K562 (cell line): ENCODE results near the gene SCARF2. TPM values are rescaled to one million over a fixed set of nuclear protein-coding genes. Genes with fewer than 3 reads are reported as not detected.

Source experiments
- DMBX1 ChIP-seq: fragments of 250-450 bp; sonication (Bioruptor Pico); IDR thresholded peaks from 2 replicates; pipeline ENCODE4 v1.8.0; 2022; ENCODE audit warnings: inconsistent platforms, mild to moderate bottlenecking, moderate library complexity, borderline replicate concordance
- EGR1 ChIP-seq: fragments of 450-650 bp; conservative IDR thresholded peaks from 2 replicates; pipeline ENCODE4 v1.6.1; 2017; ENCODE audit warnings: mild to moderate bottlenecking
- EP300 ChIP-seq: IDR thresholded peaks from 2 replicates; pipeline ENCODE4 v1.6.1; 2012; ENCODE audit warnings: low read length, improper control_type of control experiment
- ETV1 ChIP-seq: fragments of 450-650 bp; conservative IDR thresholded peaks from 2 replicates; pipeline ENCODE4 v1.6.1; 2016; ENCODE audit warnings: missing genetic modification characterization, control low read depth, low read depth, missing compliant biosample characterization
- FOXP1 ChIP-seq: sonication (generic); formaldehyde crosslinking; IDR thresholded peaks from 2 replicates; pipeline ENCODE4 v1.8.0; 2022; ENCODE audit warnings: mild to moderate bottlenecking, missing genetic modification reagents
- GABPB1 ChIP-seq: sonication (generic); formaldehyde crosslinking; IDR thresholded peaks from 2 replicates; pipeline ENCODE4 v1.8.0; 2022; ENCODE audit warnings: mild to moderate bottlenecking, missing genetic modification reagents
- MCM7 ChIP-seq, 2 experiments: fragments of 450-650 bp; IDR thresholded peaks; 2 replicates each; pipeline ENCODE4 v1.6.1; 2016 to 2018
- OTX1 ChIP-seq: fragments of 450-650 bp; formaldehyde crosslinking; IDR thresholded peaks from 2 replicates; pipeline ENCODE4 v1.4.0; 2022; ENCODE audit warnings: mild to moderate bottlenecking
- PHB2 ChIP-seq: fragments of 450-650 bp; IDR thresholded peaks from 2 replicates; pipeline ENCODE4 v1.6.1; 2017; ENCODE audit warnings: low read depth
- PHF20 ChIP-seq: fragments of 450-650 bp; IDR thresholded peaks from 2 replicates; pipeline ENCODE4 v1.6.1; 2018; ENCODE audit not compliant: partially characterized antibody
- PHTF2 ChIP-seq: fragments of 250-450 bp; sonication (Bioruptor Pico); IDR thresholded peaks from 2 replicates; pipeline ENCODE4 v1.5.0; 2021; ENCODE audit warnings: mild to moderate bottlenecking
- POLR2A ChIP-seq: fragments of 450-650 bp; conservative IDR thresholded peaks from 2 replicates; pipeline ENCODE4 v1.6.1; 2016
- SMARCA4 ChIP-seq: fragments of 450-650 bp; IDR thresholded peaks from 2 replicates; pipeline ENCODE4 v1.6.1; 2016
- SMARCA5 ChIP-seq: fragments of 450-650 bp; IDR thresholded peaks from 2 replicates; pipeline ENCODE4 v1.6.1; 2016
- SUPT5H ChIP-seq: fragments of 450-650 bp; IDR thresholded peaks from 2 replicates; pipeline ENCODE4 v1.6.1; 2016
- U2AF2 ChIP-seq: fragments of 200-400 bp; formaldehyde crosslinking; optimal IDR thresholded peaks from 2 replicates; pipeline ENCODE3; 2017; ENCODE audit warnings: low read depth, mild to moderate bottlenecking, low read length
- ZBED1 ChIP-seq: IDR thresholded peaks from 2 replicates; pipeline ENCODE4 v1.6.1; 2014
- ZC3H8 ChIP-seq: fragments of 450-650 bp; IDR thresholded peaks from 2 replicates; pipeline ENCODE4 v1.6.1; 2017
- ZFP36 ChIP-seq: fragments of 150-350 bp; IDR thresholded peaks from 2 replicates; pipeline ENCODE4 v1.6.1; 2018; ENCODE audit warnings: low read length, low read depth; ENCODE audit not compliant: partially characterized antibody
- ZNF165 ChIP-seq: fragments of 250-450 bp; sonication (Bioruptor Pico); IDR thresholded peaks from 2 replicates; pipeline ENCODE4 v1.4.0; 2020; ENCODE audit warnings: borderline replicate concordance
- ZNF57 ChIP-seq: fragments of 450-650 bp; formaldehyde crosslinking; IDR thresholded peaks from 2 replicates; pipeline ENCODE4 v1.4.0; 2020; ENCODE audit warnings: mild to moderate bottlenecking, moderate library complexity
- ZNF76 ChIP-seq: fragments of 250-450 bp; sonication (Bioruptor Pico); IDR thresholded peaks from 2 replicates; pipeline ENCODE4 v1.4.0; 2020; ENCODE audit warnings: mild to moderate bottlenecking, moderate library complexity, borderline replicate concordance
- polyA plus RNA-seq, 8 experiments: library from polyadenylated mRNA; depleted of rRNA in 4 of 8; stranded (reverse) in 5 of 8; unstranded in 3 of 8; fragments of >200 nt; fragmentation: Nextera tagmentation in 2 of 8; fragmentation: Illumina TruSeq in 1 of 8; extraction: Ambion mirVana in 2 of 8; extraction: Trizol in 1 of 8; gene quantifications; 2 replicates each; pipeline versions ENCODE4 v1.2.1 to v1.2.3, GENCODE V29; 2011 to 2014; ENCODE audit warnings: inconsistent platforms in 1 of 8, missing spikeins in 1 of 8
- total RNA-seq, 7 experiments: library from RNA; depleted of rRNA in 6 of 7; stranded (reverse); fragments of >200 nt in 6 of 7; fragmentation: Illumina TruSeq in 2 of 7; extraction: Trizol in 2 of 7; gene quantifications; 2 replicates each; pipeline versions ENCODE4 v1.2.1 to v1.2.3, GENCODE V29; 2011 to 2021; ENCODE audit warnings: low replicate concordance in 1 of 7
- TF ChIP-seq, protein P1 (sequence below): IDR thresholded peaks from 2 replicates; pipeline ENCODE4 v1.6.1; 2011; ENCODE audit warnings: borderline replicate concordance, low read depth, mild to moderate bottlenecking, moderate library complexity, low read length; ENCODE audit not compliant: insufficient read depth, poor library complexity, severe bottlenecking
- TF ChIP-seq, protein P2 (sequence below): fragments of 450-650 bp; IDR thresholded peaks from 2 replicates; pipeline ENCODE4 v1.6.1; 2018; ENCODE audit warnings: mild to moderate bottlenecking, low read depth; ENCODE audit not compliant: partially characterized antibody
- TF ChIP-seq, protein P3 (sequence below): sonication (generic); formaldehyde crosslinking; IDR thresholded peaks from 2 replicates; pipeline ENCODE4 v1.8.0; 2022; ENCODE audit warnings: mild to moderate bottlenecking, missing genetic modification reagents
- TF ChIP-seq, protein P4 (sequence below): fragments of 450-650 bp; formaldehyde crosslinking; IDR thresholded peaks from 2 replicates; pipeline ENCODE4 v1.4.0; 2022; ENCODE audit warnings: missing genetic modification characterization

Gene SCARF2
- total and polyA plus RNA-seq, 9 of the 15 experiments (the other 6 are each of a cell fraction or from before 2014, with no cell fraction given): 0.06 to 0.32 (median 0.21) TPM; not detected in 5

DNA sequence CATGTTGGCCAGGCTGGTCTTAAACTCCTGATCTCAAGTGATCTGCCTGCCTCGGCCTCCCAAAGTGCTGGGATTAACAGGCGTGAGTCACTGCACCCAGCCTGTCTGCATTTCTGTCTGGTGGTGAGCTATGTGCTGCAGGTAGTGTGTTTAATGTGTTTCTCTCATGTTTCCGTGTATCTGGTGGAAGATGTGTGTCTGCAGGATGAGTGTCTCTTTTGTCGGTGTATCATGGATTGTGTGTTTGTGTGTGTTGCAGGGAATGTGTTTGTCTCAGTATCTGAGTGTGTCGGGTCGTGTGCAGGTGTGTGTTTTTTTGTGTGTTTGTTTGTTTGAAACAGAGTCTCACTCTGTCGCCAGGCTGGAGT, 16.1 kb downstream of the SCARF2 start (continued):
- TF ChIP-seq, protein P1, sequence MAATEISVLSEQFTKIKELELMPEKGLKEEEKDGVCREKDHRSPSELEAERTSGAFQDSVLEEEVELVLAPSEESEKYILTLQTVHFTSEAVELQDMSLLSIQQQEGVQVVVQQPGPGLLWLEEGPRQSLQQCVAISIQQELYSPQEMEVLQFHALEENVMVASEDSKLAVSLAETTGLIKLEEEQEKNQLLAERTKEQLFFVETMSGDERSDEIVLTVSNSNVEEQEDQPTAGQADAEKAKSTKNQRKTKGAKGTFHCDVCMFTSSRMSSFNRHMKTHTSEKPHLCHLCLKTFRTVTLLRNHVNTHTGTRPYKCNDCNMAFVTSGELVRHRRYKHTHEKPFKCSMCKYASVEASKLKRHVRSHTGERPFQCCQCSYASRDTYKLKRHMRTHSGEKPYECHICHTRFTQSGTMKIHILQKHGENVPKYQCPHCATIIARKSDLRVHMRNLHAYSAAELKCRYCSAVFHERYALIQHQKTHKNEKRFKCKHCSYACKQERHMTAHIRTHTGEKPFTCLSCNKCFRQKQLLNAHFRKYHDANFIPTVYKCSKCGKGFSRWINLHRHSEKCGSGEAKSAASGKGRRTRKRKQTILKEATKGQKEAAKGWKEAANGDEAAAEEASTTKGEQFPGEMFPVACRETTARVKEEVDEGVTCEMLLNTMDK: no peak
- no peak for TF ChIP-seq SUPT5H
- no peak for TF ChIP-seq GABPB1 (CRISPR knock-in tag)
- peak; percentile 95 to 100 for TF ChIP-seq MCM7 (IDR thresholded peaks at IDR 0.05)
- TF ChIP-seq, protein P2, sequence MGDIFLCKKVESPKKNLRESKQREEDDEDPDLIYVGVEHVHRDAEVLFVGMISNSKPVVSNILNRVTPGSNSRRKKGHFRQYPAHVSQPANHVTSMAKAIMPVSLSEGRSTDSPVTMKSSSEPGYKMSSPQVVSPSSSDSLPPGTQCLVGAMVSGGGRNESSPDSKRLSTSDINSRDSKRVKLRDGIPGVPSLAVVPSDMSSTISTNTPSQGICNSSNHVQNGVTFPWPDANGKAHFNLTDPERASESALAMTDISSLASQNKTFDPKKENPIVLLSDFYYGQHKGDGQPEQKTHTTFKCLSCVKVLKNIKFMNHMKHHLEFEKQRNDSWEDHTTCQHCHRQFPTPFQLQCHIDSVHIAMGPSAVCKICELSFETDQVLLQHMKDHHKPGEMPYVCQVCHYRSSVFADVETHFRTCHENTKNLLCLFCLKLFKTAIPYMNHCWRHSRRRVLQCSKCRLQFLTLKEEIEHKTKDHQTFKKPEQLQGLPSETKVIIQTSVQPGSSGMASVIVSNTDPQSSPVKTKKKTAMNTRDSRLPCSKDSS: peak; percentile 43
- TF ChIP-seq EGR1: no peak
- TF ChIP-seq SMARCA5: peak; percentile 59
- no peak for TF ChIP-seq ZNF76 (CRISPR knock-in tag)
- no peak for TF ChIP-seq ZNF165 (CRISPR knock-in tag)
- no peak for TF ChIP-seq ZFP36
- TF ChIP-seq PHB2: peak; percentile 72
- TF ChIP-seq ETV1: no peak
- TF ChIP-seq, protein P3, sequence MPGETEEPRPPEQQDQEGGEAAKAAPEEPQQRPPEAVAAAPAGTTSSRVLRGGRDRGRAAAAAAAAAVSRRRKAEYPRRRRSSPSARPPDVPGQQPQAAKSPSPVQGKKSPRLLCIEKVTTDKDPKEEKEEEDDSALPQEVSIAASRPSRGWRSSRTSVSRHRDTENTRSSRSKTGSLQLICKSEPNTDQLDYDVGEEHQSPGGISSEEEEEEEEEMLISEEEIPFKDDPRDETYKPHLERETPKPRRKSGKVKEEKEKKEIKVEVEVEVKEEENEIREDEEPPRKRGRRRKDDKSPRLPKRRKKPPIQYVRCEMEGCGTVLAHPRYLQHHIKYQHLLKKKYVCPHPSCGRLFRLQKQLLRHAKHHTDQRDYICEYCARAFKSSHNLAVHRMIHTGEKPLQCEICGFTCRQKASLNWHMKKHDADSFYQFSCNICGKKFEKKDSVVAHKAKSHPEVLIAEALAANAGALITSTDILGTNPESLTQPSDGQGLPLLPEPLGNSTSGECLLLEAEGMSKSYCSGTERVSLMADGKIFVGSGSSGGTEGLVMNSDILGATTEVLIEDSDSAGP (CRISPR knock-in tag): peak; percentile 61; the same call in 1 of the 2 replicates
- TF ChIP-seq U2AF2: no peak
- peak; percentile 7 for TF ChIP-seq PHF20
- TF ChIP-seq ZNF57 (CRISPR knock-in tag): no peak
- TF ChIP-seq ZC3H8: peak; percentile 59; the same call in 1 of the 2 replicates
- TF ChIP-seq PHTF2: no peak
- TF ChIP-seq SMARCA4: no peak
- TF ChIP-seq, protein P4, sequence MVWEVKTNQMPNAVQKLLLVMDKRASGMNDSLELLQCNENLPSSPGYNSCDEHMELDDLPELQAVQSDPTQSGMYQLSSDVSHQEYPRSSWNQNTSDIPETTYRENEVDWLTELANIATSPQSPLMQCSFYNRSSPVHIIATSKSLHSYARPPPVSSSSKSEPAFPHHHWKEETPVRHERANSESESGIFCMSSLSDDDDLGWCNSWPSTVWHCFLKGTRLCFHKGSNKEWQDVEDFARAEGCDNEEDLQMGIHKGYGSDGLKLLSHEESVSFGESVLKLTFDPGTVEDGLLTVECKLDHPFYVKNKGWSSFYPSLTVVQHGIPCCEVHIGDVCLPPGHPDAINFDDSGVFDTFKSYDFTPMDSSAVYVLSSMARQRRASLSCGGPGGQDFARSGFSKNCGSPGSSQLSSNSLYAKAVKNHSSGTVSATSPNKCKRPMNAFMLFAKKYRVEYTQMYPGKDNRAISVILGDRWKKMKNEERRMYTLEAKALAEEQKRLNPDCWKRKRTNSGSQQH (CRISPR knock-in tag): peak; percentile 90
- no peak for TF ChIP-seq DMBX1 (CRISPR knock-in tag)
- TF ChIP-seq POLR2A: no peak
- no peak for TF ChIP-seq FOXP1 (CRISPR knock-in tag)
- no peak for TF ChIP-seq EP300
- TF ChIP-seq OTX1: peak; percentile 62; the same call in 1 of the 2 replicates
- no peak for TF ChIP-seq ZBED1
